ENCODE data around the gene SMPDL3B.

DNA sequence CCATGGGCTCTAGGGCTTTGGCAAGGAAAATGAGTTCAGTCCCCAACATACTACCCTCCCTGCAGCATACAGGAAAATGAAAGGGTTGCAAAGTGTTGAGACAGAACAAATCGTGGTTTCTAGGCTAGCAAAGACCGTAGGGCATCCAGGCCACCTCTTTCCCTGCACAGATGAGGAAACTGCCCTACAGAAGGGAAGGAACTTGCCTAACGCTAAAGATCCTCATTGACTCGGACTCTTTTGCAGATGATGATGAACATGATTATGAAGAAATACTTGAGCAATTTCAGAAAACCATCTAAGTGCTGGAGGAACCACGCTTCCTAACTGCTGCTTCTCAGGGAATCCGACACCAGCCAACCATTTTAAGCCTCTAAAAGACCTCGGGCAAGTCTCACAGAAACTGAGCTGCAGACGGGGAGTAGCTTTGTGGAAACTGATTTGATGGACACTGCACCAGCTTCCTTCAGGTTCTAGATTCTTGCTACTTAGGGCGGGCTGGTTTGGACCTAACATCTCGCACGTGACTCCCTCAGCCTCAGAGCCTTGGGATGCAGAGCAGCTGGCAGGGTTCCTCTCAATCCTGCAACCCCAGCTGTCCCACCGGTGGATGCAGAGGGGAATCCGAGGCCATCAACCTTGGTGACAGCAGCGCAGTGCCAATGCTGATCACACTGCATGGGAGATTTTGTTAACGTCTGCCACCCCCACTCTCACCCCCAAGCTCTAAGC lies 49.0 kb upstream of the SMPDL3B start:
- no peak for TF ChIP-seq POLR2A (IDR thresholded peaks at IDR 0.05)
- TF ChIP-seq, protein P1, sequence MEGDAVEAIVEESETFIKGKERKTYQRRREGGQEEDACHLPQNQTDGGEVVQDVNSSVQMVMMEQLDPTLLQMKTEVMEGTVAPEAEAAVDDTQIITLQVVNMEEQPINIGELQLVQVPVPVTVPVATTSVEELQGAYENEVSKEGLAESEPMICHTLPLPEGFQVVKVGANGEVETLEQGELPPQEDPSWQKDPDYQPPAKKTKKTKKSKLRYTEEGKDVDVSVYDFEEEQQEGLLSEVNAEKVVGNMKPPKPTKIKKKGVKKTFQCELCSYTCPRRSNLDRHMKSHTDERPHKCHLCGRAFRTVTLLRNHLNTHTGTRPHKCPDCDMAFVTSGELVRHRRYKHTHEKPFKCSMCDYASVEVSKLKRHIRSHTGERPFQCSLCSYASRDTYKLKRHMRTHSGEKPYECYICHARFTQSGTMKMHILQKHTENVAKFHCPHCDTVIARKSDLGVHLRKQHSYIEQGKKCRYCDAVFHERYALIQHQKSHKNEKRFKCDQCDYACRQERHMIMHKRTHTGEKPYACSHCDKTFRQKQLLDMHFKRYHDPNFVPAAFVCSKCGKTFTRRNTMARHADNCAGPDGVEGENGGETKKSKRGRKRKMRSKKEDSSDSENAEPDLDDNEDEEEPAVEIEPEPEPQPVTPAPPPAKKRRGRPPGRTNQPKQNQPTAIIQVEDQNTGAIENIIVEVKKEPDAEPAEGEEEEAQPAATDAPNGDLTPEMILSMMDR (IDR thresholded peaks at IDR 0.05) = no peak
